H1 (cell line): ENCODE data around the gene RREB1. TPM values are rescaled to one million over a fixed set of nuclear protein-coding genes. Genes with fewer than 3 reads are reported as not detected.

ENCODE experiments used
- CTCF ChIA-PET: fragments of 300-600 bp; sonication (Branson Sonifier 250); formaldehyde crosslinking; loops from one replicate; lab custom pipeline; 2021; ENCODE audit not compliant: partially characterized antibody; lab: Charles Lee
- POLR2A ChIA-PET: fragments of 300-600 bp; sonication (Branson Sonifier 250); formaldehyde crosslinking; loops from one replicate; lab custom pipeline; 2021; ENCODE audit warnings: inconsistent platforms; ENCODE audit not compliant: partially characterized antibody; lab: Charles Lee
- DNase-seq, 2 experiments: peaks; one replicate each; pipeline versions ENCODE4 v3.0.0 to v3.0.0-alpha.2; 2010 to 2022; ENCODE audit warnings: low spot score in 2 of 2, low read depth in 1 of 2, mixed read lengths in 1 of 2
- FAIRE-seq: peaks from 2 replicates; lab custom pipeline; 2011; peaks lifted over from hg19 to GRCh38; lab: Jason Lieb, UNC
- H2AFZ ChIP-seq: 2 replicates; pipeline ENCODE4 v1.8.1; 2012; ENCODE audit warnings: low read length, inconsistent platforms
- H2AK5ac ChIP-seq: 2 replicates; pipeline ENCODE4 v1.6.1; 2013; ENCODE audit warnings: low read depth, low read length
- H2BK120ac ChIP-seq: replicated peaks from 2 replicates; pipeline ENCODE3; 2013; ENCODE audit warnings: low read depth, low read length, inconsistent platforms
- H2BK12ac ChIP-seq: 2 replicates; pipeline ENCODE4 v1.6.1; 2013; ENCODE audit warnings: low read depth, low read length
- H2BK15ac ChIP-seq: 2 replicates; pipeline ENCODE4 v1.6.1; 2013; ENCODE audit warnings: low read length
- H2BK20ac ChIP-seq: 2 replicates; pipeline ENCODE4 v1.6.1; 2013; ENCODE audit warnings: low read length
- H2BK5ac ChIP-seq: 2 replicates; pipeline ENCODE4 v1.6.1; 2013; ENCODE audit warnings: low read depth, low read length
- H3K14ac ChIP-seq: 2 replicates; pipeline ENCODE4 v1.6.1; 2013; ENCODE audit warnings: inconsistent platforms; ENCODE audit not compliant: insufficient read length
- H3K18ac ChIP-seq: 2 replicates; pipeline ENCODE4 v1.6.1; 2013; ENCODE audit warnings: low read length; ENCODE audit errors: extremely low read depth
- H3K23ac ChIP-seq: 2 replicates; pipeline ENCODE4 v1.6.1; 2013; ENCODE audit warnings: inconsistent platforms; ENCODE audit not compliant: insufficient read length
- H3K23me2 ChIP-seq: 2 replicates; pipeline ENCODE4 v1.6.1; 2013; ENCODE audit warnings: low read depth, low read length
- H3K27ac ChIP-seq: 2 replicates; pipeline ENCODE4 v1.6.1; 2011; ENCODE audit warnings: low read depth, low read length, inconsistent platforms
- H3K27me3 ChIP-seq, 4 experiments: replicated peaks in 1 of 4; 1 replicate in 1 of 4; 2 replicates in 3 of 4; pipeline versions ENCODE4 v1.6.1 to v1.8.1; 2011 to 2013; ENCODE audit warnings: low read length in 3 of 4, mild to moderate bottlenecking in 3 of 4, inconsistent platforms in 2 of 4, mixed read lengths in 2 of 4, moderate library complexity in 1 of 4; ENCODE audit not compliant: control insufficient read depth in 3 of 4, insufficient read depth in 3 of 4; ENCODE audit errors: extremely low read depth in 1 of 4
- H3K36me3 ChIP-seq, 4 experiments: 2 replicates each; pipeline versions ENCODE4 v1.6.1 to v1.8.1; 2011 to 2013; ENCODE audit warnings: mild to moderate bottlenecking in 4 of 4, low read length in 3 of 4, moderate library complexity in 2 of 4, control low read depth in 1 of 4, inconsistent platforms in 1 of 4; ENCODE audit not compliant: insufficient read depth in 4 of 4, control insufficient read depth in 2 of 4
- H3K4ac ChIP-seq: replicated peaks from 2 replicates; pipeline ENCODE3; 2013; ENCODE audit warnings: low read length, low read depth, mixed read lengths, inconsistent platforms; ENCODE audit not compliant: insufficient read length
- H3K4me1 ChIP-seq, 4 experiments: replicated peaks in 1 of 4; 1 replicate in 1 of 4; 2 replicates in 3 of 4; pipeline versions ENCODE4 v1.6.1 to v1.8.1; 2011 to 2013; ENCODE audit warnings: low read length in 3 of 4, inconsistent platforms in 2 of 4, mixed read lengths in 1 of 4; ENCODE audit not compliant: insufficient read depth in 4 of 4, control insufficient read depth in 3 of 4
- H3K4me2 ChIP-seq, 2 experiments: 2 replicates each; pipeline versions ENCODE4 v1.6.1 to v1.8.1; 2011 to 2013; ENCODE audit warnings: low read depth in 2 of 2, low read length in 2 of 2, control low read depth in 1 of 2, inconsistent platforms in 1 of 2, mild to moderate bottlenecking in 1 of 2; ENCODE audit not compliant: insufficient read depth in 1 of 2
- H3K4me3 ChIP-seq, 4 experiments: fragments of 200-600, 300-600 bp in 1 of 4; sonication (generic), shearing (Covaris generic), sonication (Bioruptor Twin) in 1 of 4; 2 replicates each; pipeline versions ENCODE4 v1.5.1 to v1.8.1; 2011 to 2016; ENCODE audit warnings: low read length in 4 of 4, low read depth in 3 of 4, control low read depth in 2 of 4, inconsistent platforms in 2 of 4, mild to moderate bottlenecking in 2 of 4, mixed read lengths in 1 of 4, moderate library complexity in 1 of 4; ENCODE audit not compliant: insufficient read depth in 2 of 4; ENCODE audit errors: extremely low read depth in 1 of 4
- H3K56ac ChIP-seq: replicated peaks from 2 replicates; pipeline ENCODE3; 2013; ENCODE audit warnings: low read depth, mild to moderate bottlenecking, mixed read lengths, low read length, inconsistent platforms; ENCODE audit not compliant: insufficient read length
- H3K79me1 ChIP-seq: 2 replicates; pipeline ENCODE4 v1.6.1; 2013; ENCODE audit warnings: low read depth, low read length, control low read depth
- H3K79me2 ChIP-seq, 2 experiments: 2 replicates each; pipeline versions ENCODE4 v1.6.1 to v1.8.1; 2012 to 2013; ENCODE audit warnings: low read length in 2 of 2, mild to moderate bottlenecking in 2 of 2, inconsistent platforms in 1 of 2; ENCODE audit not compliant: insufficient read depth in 2 of 2, control insufficient read depth in 1 of 2
- H3K9ac ChIP-seq, 4 experiments: replicated peaks in 1 of 4; 1 replicate in 1 of 4; 2 replicates in 3 of 4; pipeline versions ENCODE4 v1.6.1 to v1.8.1; 2011 to 2013; ENCODE audit warnings: low read depth in 3 of 4, low read length in 3 of 4, control low read depth in 2 of 4, mild to moderate bottlenecking in 2 of 4, moderate library complexity in 2 of 4, inconsistent platforms in 1 of 4; ENCODE audit errors: extremely low read depth in 1 of 4
- H3K9me3 ChIP-seq, 2 experiments: 2 replicates each; pipeline versions ENCODE4 v1.6.1 to v1.8.1; 2012 to 2013; ENCODE audit warnings: mild to moderate bottlenecking in 2 of 2, moderate library complexity in 2 of 2, control low read depth in 1 of 2, inconsistent platforms in 1 of 2, low read depth in 1 of 2, low read length in 1 of 2, mixed read lengths in 1 of 2; ENCODE audit not compliant: insufficient read depth in 2 of 2
- H4K20me1 ChIP-seq, 2 experiments: replicated peaks in 1 of 2; 2 replicates each; pipeline versions ENCODE3 to v1.8.1; 2011 to 2013; ENCODE audit warnings: inconsistent platforms in 2 of 2, low read length in 2 of 2, mild to moderate bottlenecking in 1 of 2; ENCODE audit not compliant: insufficient read depth in 2 of 2, control insufficient read depth in 1 of 2
- H4K5ac ChIP-seq: 2 replicates; pipeline ENCODE4 v1.6.1; 2013; ENCODE audit warnings: low read length, low read depth, mixed read lengths, inconsistent platforms; ENCODE audit not compliant: insufficient read length
- H4K8ac ChIP-seq: 2 replicates; pipeline ENCODE4 v1.8.0; 2013; ENCODE audit warnings: mild to moderate bottlenecking, moderate library complexity, low read length, inconsistent platforms; ENCODE audit not compliant: insufficient read depth; ENCODE audit errors: extremely low read depth
- H4K91ac ChIP-seq: replicated peaks from 2 replicates; pipeline ENCODE3; 2013; ENCODE audit warnings: low read length, mixed read lengths, inconsistent platforms; ENCODE audit not compliant: insufficient read length
- FOSL1 ChIP-seq: IDR thresholded peaks from 2 replicates; pipeline ENCODE4 v1.6.1; 2011; ENCODE audit warnings: mild to moderate bottlenecking, low read depth, low read length, moderate library complexity; ENCODE audit not compliant: insufficient read depth
- GABPA ChIP-seq: IDR thresholded peaks from 2 replicates; pipeline ENCODE4 v1.6.1; 2011; ENCODE audit warnings: mild to moderate bottlenecking, low read length, moderate library complexity, borderline replicate concordance; ENCODE audit not compliant: insufficient read depth
- KDM1A ChIP-seq: fragments of 200-600, 300-600 bp; sonication (generic); IDR thresholded peaks from 2 replicates; pipeline ENCODE4 v1.7.1; 2016; ENCODE audit warnings: mild to moderate bottlenecking, low read length, borderline replicate concordance
- WGBS, 2 experiments: shearing (Covaris generic) in 1 of 2; methylation state at CpG; one replicate each; pipeline versions ENCODE4 v1.1.6 to v1.1.7; 2013 to 2015; ENCODE audit warnings: low lambda C conversion rate in 2 of 2, mixed read lengths in 2 of 2, inconsistent platforms in 1 of 2, low coverage in 1 of 2, missing lambda C conversion rate in 1 of 2; ENCODE audit not compliant: insufficient replicate concordance in 2 of 2, insufficient coverage in 1 of 2, insufficient read length in 1 of 2; ENCODE audit errors: extremely low coverage in 1 of 2, missing lambda C conversion rate in 1 of 2; 5-methylcytosine and 5-hydroxymethylcytosine counted together
- polyA plus RNA-seq, 7 experiments: library from polyadenylated mRNA; depleted of rRNA in 3 of 7; stranded (reverse) in 5 of 7; unstranded in 2 of 7; fragments of >200 nt in 5 of 7; fragments of 200-250 nt in 2 of 7; gene quantifications; 1 replicate in 5 of 7; 2 replicates in 1 of 7; 4 replicates in 1 of 7; pipeline versions ENCODE4 v1.2.1 to v1.2.3, GENCODE V29; 2011 to 2013; ENCODE audit warnings: missing spikeins in 2 of 7, mixed read lengths in 2 of 7
- total RNA-seq: library from RNA; stranded (reverse); fragmentation: NEBNext Ultra II Directional; extraction: Animal tissue kit (Norgen Biotek cat#: 25700); gene quantifications from 2 replicates; pipeline ENCODE4 v1.2.1, GENCODE V29; 2021

Gene RREB1
- total and polyA plus RNA-seq, 2 of the 8 experiments (the other 6 are each of a cell fraction or from before 2014, with no cell fraction given): 3.9 to 34.7 TPM

GRCh38 chr6:7193122-7193521 is 85.4 kb downstream of the RREB1 start:
- Histone ChIP-seq H2BK12ac (no peak overlapping the region), H3K4ac (no peak overlapping the region), H3K79me1 (no peaks in the 10 kb centered on the region), H2BK20ac (no peak overlapping the region), H3K4me2 (no peak overlapping the region), H4K91ac (no peak overlapping the region), H2BK5ac (no peak overlapping the region), H3K9me3 (no peaks in the 10 kb centered on the region), H2BK120ac (no peak overlapping the region), H3K27me3 (no peaks in the 10 kb centered on the region), H3K36me3 (peaks cover 0 to 20% (median 5%) of the 10 kb centered on the region in 4 experiments; a peak in 3 of 8 replicates), H3K79me2 (no peaks in the 10 kb centered on the region), H3K18ac (no peak overlapping the region), H4K20me1 (no peaks in the 10 kb centered on the region), H3K14ac (no peak overlapping the region), H4K5ac (no peak overlapping the region), H3K23ac (no peak overlapping the region), H3K23me2 (no peaks in the 10 kb centered on the region), H2AK5ac (no peak overlapping the region), H2AFZ (no peak overlapping the region), H3K56ac (no peak overlapping the region), H3K4me1 (peaks cover 0 to 8% (median 6%) of the 10 kb centered on the region in 4 experiments; a peak in 6 of 7 replicates), H2BK15ac (no peak overlapping the region), H3K9ac (no peak overlapping the region), H4K8ac (no peak overlapping the region), H3K27ac (no peak overlapping the region), H3K4me3 (no peak overlapping the region)
- DNase-seq (no peak), FAIRE-seq (no peak)
- TF ChIP-seq FOSL1: no peak
- no peak for TF ChIP-seq KDM1A
- no peak for TF ChIP-seq GABPA
- CTCF ChIA-PET: no interaction called here
- 88% methylated on average over 2 of the region's 2 CpGs; no CpG with 5 or more reads in 1 of the 2 experiments for WGBS, 2 experiments
- POLR2A ChIA-PET: no interaction called here
